ENCODE data around the gene ALX1.

The ALX1 gene

DNA sequence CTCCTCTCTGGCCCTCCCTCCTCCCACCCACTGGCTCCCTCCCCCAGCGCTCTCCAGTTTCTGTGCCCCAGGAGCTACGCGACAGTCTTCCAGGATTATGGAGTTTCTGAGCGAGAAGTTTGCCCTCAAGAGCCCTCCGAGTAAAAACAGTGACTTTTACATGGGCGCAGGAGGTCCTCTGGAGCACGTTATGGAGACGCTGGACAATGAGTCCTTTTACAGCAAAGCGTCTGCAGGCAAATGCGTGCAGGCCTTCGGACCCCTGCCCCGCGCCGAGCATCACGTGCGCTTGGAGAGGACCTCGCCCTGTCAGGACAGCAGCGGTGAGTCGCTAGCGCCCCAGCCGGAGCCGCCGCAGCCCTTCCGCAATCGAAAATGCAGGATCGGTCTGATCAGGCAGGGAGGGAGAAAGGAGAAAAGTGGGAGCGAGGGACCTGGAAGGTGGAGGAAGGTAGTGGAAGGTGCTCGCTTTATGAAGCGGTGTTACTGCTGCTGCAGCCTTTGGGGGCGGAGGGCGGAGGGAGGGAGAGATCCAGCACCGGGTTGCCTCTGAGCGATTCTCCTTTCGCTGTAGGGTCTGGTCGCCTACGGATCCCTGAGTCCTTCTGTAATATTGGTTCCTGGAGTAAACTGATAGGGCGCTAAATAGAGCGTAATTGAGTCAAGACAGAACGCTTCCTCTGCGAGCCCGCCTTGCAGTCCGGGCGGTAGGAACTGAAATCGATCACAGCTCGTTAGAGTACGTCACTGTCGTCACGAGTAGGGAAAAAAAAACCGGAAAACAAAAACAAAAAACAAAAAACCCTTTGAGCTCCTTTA is at the start of gene ALX1:
TSS of gene ALX1 (plus strand) at position 56 of the 819 bp plus-strand sequence. CDS start at position 98, 42 bp downstream.
- peak; percentile 39 to 85 for DNase-seq

DNA sequence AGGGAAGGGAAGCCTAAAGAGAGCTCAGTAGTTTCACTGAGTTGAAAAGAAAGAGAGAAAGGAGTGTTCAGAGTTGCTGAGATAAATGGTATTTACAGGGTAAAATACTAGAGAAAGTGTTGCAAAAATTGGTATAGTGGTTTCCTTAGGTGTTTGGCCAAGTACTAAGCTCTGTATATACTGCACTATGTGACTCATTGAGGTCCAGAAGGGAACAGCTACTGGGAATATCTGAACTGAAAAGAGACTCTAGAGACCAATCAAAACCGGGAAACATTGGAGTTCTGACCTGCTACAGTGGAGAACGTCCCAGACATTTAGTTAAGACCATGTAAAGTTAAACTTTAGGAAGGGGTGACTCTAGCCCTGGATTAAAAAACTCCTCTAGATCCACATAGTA is 42.7 kb upstream of the ALX1 start:
- no peak for DNase-seq

- no peak for DNase-seq
These were observed 35.5 kb upstream of the ALX1 start for GRCh38 chr12:85244561-85244960.

DNA sequence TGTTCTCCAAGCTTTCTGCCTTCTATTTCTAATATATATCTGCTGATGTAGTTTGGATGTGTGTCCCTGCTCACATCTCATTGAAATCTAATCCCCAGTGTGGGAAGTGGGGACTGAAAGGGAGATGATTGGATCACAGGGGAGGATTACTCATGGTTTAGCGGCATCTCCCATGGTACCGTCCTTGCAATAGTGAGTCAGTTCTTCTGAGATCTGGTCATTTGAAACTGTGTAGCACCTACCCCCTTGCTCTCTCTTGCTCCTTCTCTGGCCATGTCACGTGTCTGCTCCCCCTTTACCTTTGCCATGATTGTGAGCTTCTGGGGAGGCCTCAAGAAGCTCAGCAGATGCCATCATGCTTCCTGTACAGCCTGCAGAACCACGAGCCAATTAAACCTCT is 26.2 kb upstream of the ALX1 start:
- no peak for DNase-seq

- no peak for DNase-seq
These were observed 22.3 kb upstream of the ALX1 start for GRCh38 chr12:85257671-85258070.

- no peak for DNase-seq
These were observed 19.6 kb upstream of the ALX1 start for GRCh38 chr12:85260447-85260846.

- DNase-seq = no peak
These were observed 19.1 kb upstream of the ALX1 start for GRCh38 chr12:85260896-85261295.

DNA sequence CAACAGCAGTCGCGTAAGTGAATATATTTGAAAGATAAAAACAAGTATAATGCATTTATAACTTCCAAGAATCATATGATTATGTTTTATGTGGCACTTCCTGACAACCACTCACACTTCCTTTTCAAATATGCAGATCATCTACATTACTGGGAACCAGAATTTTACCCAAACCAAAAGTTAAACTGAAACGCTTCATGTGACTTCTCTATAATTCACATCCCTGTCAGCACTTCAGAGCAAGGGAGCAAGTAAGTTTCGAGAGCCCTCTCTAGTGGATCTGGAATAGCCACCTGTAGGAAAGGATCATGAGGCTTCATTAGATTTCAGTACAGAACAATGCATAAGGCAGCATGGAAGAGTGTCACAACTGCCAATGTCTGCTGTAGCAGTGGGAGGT is 13.7 kb upstream of the ALX1 start:
- no peak for DNase-seq

- no peak for DNase-seq
These were observed 6.4 kb upstream of the ALX1 start for GRCh38 chr12:85273381-85274314.

DNA sequence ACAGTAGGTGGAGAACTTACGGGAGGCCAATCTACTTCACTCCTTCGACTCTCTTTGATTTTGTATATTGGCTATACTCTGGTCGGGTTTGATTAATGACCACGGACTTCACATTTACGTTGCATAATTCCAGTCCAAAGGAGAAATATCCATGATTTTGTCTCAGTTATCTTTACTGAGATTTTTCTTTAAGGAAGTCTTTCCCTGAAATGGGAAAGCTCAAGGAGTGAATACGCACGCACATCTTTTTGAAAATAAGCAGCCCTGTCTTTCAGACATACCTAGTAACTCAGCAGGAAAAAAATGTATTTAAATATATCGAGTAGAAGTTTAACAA is 5.7 kb upstream of the ALX1 start:
- DNase-seq = no peak

- DNase-seq = no peak
These were observed 4.6 kb upstream of the ALX1 start for GRCh38 chr12:85275374-85275773.

DNA sequence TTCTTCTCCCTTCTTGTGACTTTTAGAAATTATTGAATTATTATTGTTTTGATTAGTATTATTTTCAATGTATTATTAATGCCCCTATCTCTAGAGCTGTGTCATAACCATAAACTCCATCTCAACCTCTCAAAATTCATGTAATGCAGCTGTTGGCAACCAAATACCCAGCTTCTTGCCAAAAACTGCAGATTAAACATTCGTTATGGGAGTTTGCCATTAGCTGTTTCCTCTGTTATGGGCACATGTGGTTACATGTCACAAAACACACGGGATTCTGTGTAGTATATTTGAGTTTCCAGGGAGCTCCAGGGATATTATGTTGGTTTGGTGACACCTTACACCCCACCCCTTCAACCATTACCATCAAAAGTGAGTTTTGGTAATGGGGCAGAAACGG is 2.8 kb upstream of the ALX1 start:
- DNase-seq = no peak

DNA sequence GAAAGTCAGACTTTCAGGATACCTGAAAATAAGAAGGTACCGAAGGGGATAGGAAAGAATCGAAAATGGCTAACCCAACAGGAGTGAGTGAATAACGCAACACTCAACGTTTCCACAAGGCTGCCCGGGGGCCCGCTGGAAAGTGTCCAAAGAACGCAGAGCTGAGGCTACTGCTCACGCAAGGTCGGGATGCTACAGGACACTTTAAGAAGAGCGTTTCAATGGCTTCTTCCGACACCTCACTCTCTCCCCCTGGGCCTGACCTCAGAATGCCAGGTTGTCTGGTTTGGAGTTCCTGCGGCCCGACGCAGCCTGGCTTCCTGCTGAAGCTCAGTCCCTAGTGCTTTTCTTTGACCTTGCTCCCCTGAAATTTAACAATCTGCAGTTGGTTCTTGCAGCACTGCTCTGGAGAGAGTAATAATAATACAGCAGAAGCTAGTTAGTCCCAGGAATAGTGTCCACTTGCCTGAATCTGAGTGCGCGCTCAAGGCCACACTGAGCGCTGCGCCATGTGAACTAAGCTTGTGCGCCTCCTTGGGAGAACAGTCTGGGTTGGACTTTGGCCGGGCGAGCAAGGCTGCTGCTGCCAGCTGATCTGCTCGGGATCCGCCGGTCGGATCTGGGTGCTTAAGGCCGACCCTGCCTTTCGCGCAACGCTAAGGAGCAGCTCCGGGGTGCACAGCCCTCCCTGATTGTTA is 2.0 kb upstream of the ALX1 start:
- no peak for DNase-seq

- DNase-seq = no peak
These were observed 1.2 kb upstream of the ALX1 start for GRCh38 chr12:85278598-85279448.

DNA sequence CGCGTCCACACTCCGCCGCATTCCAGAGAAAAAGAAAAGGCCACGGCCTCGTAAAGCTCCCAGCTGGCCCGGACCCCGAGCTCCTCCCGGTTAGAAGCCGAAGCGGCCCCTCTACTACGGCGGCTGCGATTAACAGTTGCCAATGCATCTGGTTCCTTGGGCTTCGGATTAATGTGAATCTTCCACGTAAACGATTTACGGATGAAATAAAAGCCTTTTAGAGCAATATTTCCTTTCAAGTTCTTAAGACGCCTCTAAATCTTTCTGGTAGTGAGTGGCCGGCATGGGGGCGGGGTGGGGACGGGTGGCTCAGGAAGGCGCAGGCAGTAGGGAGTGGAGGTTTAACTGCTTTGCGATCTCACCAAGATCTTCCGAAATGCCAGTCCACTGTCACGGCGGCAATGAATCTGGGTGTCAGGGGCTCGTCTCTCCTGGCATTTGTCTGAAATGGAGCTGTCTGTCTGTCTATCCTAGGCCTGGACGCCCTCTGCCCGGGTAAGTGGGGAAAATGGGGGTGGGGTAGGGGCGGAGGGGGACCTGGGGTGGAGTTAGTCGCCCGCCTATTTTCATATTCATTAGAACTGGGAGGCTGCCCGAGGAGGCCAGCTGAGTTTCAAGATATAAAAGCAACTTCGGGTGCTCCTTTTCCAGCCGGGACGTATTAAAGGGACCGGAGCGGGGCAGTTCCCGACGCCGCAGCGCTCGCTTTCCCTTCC is 413 bp upstream of the ALX1 start:
- DNase-seq = no peak

GRCh38 chr12:85280984-85281630 is 1.1 kb downstream of the ALX1 start:
- peak in 1 of 2 experiments; percentile 15 for DNase-seq

GRCh38 chr12:85281636-85282312 is 1.8 kb downstream of the ALX1 start:
- no peak for DNase-seq

DNA sequence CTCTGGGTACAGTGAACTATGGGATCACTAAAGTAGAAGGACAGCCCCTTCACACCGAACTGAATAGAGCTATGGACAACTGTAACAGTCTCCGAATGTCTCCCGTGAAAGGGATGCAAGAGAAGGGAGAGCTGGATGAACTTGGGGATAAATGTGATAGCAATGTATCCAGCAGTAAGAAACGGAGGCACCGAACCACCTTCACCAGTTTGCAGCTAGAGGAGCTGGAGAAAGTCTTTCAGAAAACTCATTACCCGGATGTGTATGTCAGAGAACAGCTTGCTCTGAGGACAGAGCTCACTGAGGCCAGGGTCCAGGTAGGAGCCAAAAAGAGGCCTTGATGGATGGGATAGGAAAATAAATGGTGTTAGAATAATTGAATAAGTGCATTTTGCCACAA is 3.5 kb downstream of the ALX1 start:
- DNase-seq = no peak

GRCh38 chr12:85296362-85296761 is 16.3 kb downstream of the ALX1 start:
- no peak for DNase-seq

- no peak for DNase-seq
These were observed 19.0 kb downstream of the ALX1 start for GRCh38 chr12:85299053-85299452.

DNA sequence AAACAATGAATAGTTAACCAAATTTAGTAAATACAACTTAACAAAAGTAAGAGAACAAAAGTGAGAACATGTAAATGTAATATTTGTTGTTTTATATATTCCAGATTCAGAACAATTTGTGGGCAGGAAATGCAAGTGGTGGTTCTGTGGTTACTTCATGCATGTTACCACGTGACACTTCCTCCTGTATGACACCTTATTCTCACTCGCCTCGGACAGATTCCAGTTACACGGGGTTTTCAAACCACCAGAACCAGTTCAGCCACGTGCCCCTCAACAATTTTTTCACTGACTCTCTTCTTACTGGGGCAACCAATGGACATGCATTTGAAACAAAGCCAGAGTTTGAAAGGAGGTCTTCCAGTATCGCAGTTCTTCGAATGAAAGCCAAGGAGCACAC is 21.0 kb downstream of the ALX1 start:
- DNase-seq = no peak
